Muscle layer of duodenum (tissue), 2 donors: ENCODE results near the gene FHL2.
"Not testable (repeated sequence)": the region's sequence is repeated elsewhere in the genome, so short reads cannot be mapped to it uniquely, and the experiment has no call there.

Experiments used
- H3K27ac ChIP-seq: one replicate; pipeline ENCODE4 v1.7.0; 2013; ENCODE audit warnings: mild to moderate bottlenecking, low read length
- H3K27me3 ChIP-seq: one replicate; pipeline ENCODE4 v1.7.0; 2013; ENCODE audit warnings: low read depth, mild to moderate bottlenecking, control low read depth, low read length
- H3K36me3 ChIP-seq, 2 donors: one replicate each; pipeline ENCODE4 v1.7.0; 2013; ENCODE audit warnings: low read length in 2 of 2, control low read depth in 1 of 2, mild to moderate bottlenecking in 1 of 2; ENCODE audit not compliant: insufficient read depth in 2 of 2, control insufficient read depth in 1 of 2
- H3K4me1 ChIP-seq, 2 donors: one replicate each; pipeline ENCODE4 v1.7.0; 2013; ENCODE audit warnings: low read length in 2 of 2, mild to moderate bottlenecking in 2 of 2, control low read depth in 1 of 2, moderate library complexity in 1 of 2; ENCODE audit not compliant: insufficient read depth in 2 of 2, control insufficient read depth in 1 of 2
- H3K4me3 ChIP-seq, 2 donors: one replicate each; pipeline ENCODE4 v1.7.0; 2013; ENCODE audit warnings: low read length in 2 of 2, low read depth in 1 of 2, mild to moderate bottlenecking in 1 of 2
- H3K9me3 ChIP-seq, 2 donors: one replicate each; pipeline ENCODE4 v1.7.0; 2013; ENCODE audit warnings: low read length in 2 of 2, control low read depth in 1 of 2, mild to moderate bottlenecking in 1 of 2; ENCODE audit not compliant: control insufficient read depth in 1 of 2
- donor health status: healthy.

Gene FHL2

GRCh38 chr2:105334211-105334610 is 64.6 kb downstream of the FHL2 start:
- H3K27ac ChIP-seq, result no peak overlapping the region
- H3K4me3 ChIP-seq, result no peak overlapping the region
- H3K4me1 ChIP-seq, result peaks cover 0 to 28% of the 10 kb centered on the region in 2 donors
- H3K36me3 ChIP-seq, result no peaks in the 10 kb centered on the region
- H3K27me3 ChIP-seq, result no peaks in the 10 kb centered on the region
- H3K9me3 ChIP-seq, result no peaks in the 10 kb centered on the region

GRCh38 chr2:105330681-105331375 is 68.0 kb downstream of the FHL2 start:
- H3K27ac ChIP-seq, result peak overlapping the region; percentile 58

DNA sequence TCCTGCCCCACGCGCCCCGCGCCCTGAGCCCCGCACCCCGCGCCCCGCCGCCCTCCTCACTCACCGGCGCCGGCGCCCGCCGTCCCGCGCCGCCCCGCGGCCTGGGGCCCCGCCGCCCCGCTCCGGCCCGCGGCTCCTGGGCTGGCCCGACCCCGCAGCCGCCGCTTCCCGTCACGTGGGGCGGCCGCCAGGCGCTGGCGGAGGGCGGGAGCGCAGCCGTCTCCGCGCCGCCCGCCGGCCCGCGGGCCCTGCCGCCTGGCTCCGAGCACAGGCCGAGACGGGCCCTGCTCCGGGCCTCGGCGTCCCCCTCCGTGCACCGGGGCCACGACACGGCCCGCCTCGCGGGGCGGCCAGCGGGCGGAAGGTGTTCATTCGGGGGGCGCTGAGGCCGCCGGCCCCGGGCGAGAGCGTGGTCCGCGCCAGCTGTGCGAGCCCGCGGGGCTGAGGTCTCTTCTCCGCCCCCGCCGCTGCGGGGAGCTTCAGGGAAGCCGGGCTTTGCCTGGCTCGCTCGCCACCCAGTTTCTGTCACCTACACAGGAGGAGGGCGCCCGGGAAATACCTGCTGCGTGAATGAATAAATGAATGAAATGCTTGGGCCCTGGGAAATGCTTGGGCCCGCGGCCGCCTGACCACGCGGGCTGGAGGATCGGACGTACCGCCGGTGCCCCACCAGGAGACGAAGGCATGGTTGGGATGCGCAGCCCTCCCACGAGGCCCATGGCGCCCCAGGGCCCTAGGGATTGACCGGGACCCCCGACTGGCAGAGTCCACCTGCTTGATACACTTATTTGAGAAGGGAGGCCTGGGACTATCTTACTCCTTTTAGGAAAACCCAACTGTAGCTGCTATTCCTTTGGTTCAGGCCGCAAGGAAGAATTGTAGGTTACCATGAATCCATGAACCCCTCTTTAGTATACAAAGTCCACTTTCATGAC is 69.0 kb downstream of the FHL2 start, which contains the start of gene TGFBRAP1:
Gene TGFBRAP1 (minus strand): TSS at position 175 of the 935 bp plus-strand sequence. CDS start 21,434 bp downstream, outside the sequence.
- Histone ChIP-seq H3K27me3 (no peaks in the 10 kb centered on the region), H3K4me3 (peak within 1 kb of the TSS; percentile 73 to 80), H3K9me3 (no peaks in the 10 kb centered on the region), H3K4me1 (peaks cover 0 to 18% of the 10 kb centered on the region in 2 donors), H3K36me3 (peaks cover 0 to 8% of the 10 kb centered on the region in 2 donors), H3K27ac (peak within 1 kb of the TSS; percentile 76)

More at GRCh38 chr2:105330681-105331375, 68.0 kb downstream of the FHL2 start:
- Histone ChIP-seq H3K9me3 (no peaks in the 10 kb centered on the region), H3K4me3 (peak overlapping the region; percentile 62 to 71), H3K27me3 (no peaks in the 10 kb centered on the region), H3K4me1 (peaks cover 0 to 18% of the 10 kb centered on the region in 2 donors), H3K36me3 (no peaks in the 10 kb centered on the region)

DNA sequence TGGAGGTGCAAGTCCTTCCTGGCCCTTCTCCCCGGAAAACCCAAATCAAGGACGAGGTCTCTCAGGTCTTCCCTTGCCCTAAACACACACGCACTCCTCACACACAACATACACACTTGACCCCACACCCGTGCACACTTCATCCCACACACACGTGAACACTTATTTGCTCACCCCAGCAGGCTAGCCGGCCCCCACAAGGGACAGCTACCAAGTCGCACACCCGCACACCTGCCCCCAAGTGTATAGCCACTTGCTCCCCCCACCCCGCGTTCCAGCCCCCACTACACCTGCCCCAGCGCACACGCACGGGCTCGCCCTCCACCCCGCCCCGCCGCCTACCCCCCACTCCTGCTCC is 69.7 kb downstream of the FHL2 start:
- Histone ChIP-seq H3K4me3 (peak overlapping the region; percentile 73 to 80), H3K27me3 (no peaks in the 10 kb centered on the region), H3K9me3 (no peaks in the 10 kb centered on the region), H3K36me3 (peaks cover 0 to 9% of the 10 kb centered on the region in 2 donors), H3K27ac (peak overlapping the region; percentile 76), H3K4me1 (peaks cover 0 to 18% of the 10 kb centered on the region in 2 donors)

DNA sequence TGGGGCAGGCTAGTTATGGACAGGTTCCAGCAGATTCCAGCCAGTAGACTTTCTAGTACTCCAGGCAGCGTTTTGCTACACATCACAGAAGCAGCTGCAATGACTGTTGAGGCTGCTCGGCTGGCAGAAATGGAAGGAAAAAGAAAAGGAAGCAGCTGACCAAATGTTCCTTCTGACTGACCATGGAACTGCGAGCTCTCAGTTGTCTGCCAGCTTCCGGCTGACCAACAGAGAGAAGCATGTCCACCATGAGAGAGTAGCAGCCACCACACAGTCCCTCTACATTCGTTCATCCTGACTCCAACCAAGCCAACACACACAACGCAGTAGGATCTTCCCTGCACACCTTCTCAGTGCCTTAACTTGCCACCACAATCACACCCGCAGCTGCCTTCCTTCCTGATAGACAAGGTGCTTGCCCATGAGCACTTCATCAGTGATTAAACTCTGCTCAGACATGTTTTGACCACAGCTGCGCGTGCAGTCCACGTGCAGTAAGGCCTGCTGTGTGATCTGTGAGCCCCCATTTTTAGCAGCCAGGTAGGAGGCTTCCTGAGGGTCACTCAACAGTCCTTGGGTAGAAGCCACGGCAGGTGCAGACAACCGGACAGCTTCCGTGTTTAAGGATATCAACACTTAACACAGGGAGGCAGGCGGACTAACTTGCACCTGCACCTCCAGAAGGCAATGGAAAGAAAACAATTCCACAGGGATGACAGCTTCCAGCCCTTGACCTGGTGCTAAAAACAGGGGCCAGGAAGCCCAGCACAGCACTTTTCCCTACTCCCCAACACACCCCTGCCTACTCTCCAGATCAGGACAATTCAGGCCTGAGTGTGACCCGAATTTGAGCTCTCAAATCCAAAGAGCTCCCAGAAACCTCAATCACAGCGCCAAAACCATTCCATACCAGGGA is 70.3 kb downstream of the FHL2 start:
- H3K4me1 ChIP-seq, result peaks cover 0 to 18% of the 10 kb centered on the region in 2 donors
- H3K27me3 ChIP-seq, result no peaks in the 10 kb centered on the region
- H3K36me3 ChIP-seq, result peaks cover 0 to 9% of the 10 kb centered on the region in 2 donors
- H3K27ac ChIP-seq, result peak overlapping the region; percentile 76
- H3K9me3 ChIP-seq, result no peaks in the 10 kb centered on the region
- peak overlapping the region; percentile 73 to 80 for H3K4me3 ChIP-seq

GRCh38 chr2:105327690-105328089 is 71.2 kb downstream of the FHL2 start:
- peaks cover 0 to 18% of the 10 kb centered on the region in 2 donors for H3K4me1 ChIP-seq
- H3K36me3 ChIP-seq, result peaks cover 0 to 9% of the 10 kb centered on the region in 2 donors
- no peak overlapping the region for H3K4me3 ChIP-seq
- H3K27ac ChIP-seq, result no peak overlapping the region
- no peaks in the 10 kb centered on the region for H3K27me3 ChIP-seq
- H3K9me3 ChIP-seq, result no peaks in the 10 kb centered on the region

DNA sequence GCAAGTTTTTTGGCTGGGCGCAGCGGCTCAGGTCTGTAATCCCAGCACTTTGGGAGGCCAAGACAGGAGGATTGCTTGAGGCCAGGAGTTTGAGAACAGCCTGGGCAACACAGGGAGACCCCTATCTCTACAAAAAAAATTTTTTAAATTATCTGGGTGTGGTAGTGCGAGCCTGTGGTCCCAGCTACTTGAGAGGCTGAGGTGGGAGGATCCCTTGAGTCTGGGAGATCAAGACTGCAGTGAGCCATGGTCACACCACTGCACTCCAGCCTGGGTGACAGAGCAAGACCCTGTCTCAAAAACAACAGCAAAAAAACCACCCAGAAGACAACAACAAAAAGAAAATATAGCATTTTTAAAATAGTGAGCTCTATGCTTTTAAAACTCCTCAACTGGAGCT is 71.6 kb downstream of the FHL2 start:
- not testable (repeated sequence) for H3K9me3 ChIP-seq, H3K27ac ChIP-seq, H3K27me3 ChIP-seq, H3K4me3 ChIP-seq, H3K36me3 ChIP-seq
- H3K4me1 ChIP-seq, result peaks cover 0 to 18% of the 10 kb centered on the region in 2 donors

DNA sequence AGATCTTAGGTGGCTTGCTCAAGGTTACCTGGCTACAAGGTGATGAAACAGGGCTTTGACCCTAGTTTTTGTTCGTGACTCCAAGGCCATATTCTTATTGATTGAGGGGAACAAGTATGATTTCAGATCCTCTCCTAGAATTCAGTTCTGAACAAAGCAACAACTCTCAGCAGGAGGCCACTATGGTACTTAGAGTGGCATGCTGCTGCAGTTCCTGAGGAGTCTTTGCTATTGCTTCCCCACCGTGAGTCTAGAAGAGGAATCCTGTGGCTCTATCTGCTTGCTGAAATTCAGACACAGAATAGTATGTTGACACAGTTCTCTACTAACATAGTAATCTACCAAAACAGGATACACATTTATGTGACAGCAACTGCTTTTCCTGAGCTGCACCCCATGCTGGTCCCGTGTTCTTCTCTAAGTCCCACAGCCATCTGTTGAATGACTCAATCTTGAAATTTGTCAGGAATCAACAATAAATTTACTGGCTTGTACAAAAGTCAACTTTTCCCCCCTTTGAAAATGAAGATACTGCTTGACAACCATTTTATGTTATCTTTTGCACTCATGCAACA is 73.4 kb downstream of the FHL2 start:
- H3K4me1 ChIP-seq, result peaks cover 0 to 18% of the 10 kb centered on the region in 2 donors
- peaks cover 0 to 9% of the 10 kb centered on the region in 2 donors for H3K36me3 ChIP-seq
- H3K27ac ChIP-seq, result no peak overlapping the region
- H3K4me3 ChIP-seq, result no peak overlapping the region
- H3K27me3 ChIP-seq, result no peaks in the 10 kb centered on the region
- no peaks in the 10 kb centered on the region for H3K9me3 ChIP-seq

GRCh38 chr2:105324732-105325131 is 74.1 kb downstream of the FHL2 start:
- no peak overlapping the region for H3K4me3 ChIP-seq
- no peak overlapping the region for H3K27ac ChIP-seq
- peaks cover 0 to 13% of the 10 kb centered on the region in 2 donors for H3K4me1 ChIP-seq
- H3K36me3 ChIP-seq, result peaks cover 0 to 9% of the 10 kb centered on the region in 2 donors
- no peaks in the 10 kb centered on the region for H3K27me3 ChIP-seq
- H3K9me3 ChIP-seq, result no peaks in the 10 kb centered on the region

DNA sequence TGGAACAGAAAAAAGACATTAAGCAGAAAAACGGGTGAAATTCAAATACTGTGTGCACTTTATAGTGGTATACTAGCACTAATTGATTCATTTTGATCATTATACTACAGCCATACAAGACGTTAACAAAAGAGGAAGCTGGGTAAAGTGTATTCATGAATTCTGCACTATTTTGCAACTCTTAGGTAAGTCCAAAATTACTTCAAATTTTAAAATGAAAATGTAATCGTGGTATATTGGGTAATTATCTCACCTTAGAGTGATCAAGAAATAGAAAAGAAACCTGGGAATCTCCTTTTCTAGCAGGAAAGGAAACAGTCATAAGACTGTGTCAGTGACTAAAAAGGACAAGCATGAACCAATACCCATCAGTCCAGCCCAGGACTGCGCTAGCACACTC is 74.8 kb downstream of the FHL2 start:
- Histone ChIP-seq H3K36me3 (peaks cover 0 to 9% of the 10 kb centered on the region in 2 donors), H3K4me1 (peaks cover 0 to 13% of the 10 kb centered on the region in 2 donors), H3K4me3 (no peak overlapping the region), H3K9me3 (no peaks in the 10 kb centered on the region), H3K27me3 (no peaks in the 10 kb centered on the region), H3K27ac (no peak overlapping the region)
